Kidney (tissue), 14 donors: ENCODE measurements around the gene PLEKHH2. TPM values are rescaled to one million over a fixed set of nuclear protein-coding genes. Genes with fewer than 3 reads are reported as not detected.

Experiments used
- DNase-seq, 5 donors: peaks; one replicate each; pipeline ENCODE4 v3.0.0-alpha.2; 2013 to 2020
- FAIRE-seq: peaks from 2 replicates; lab custom pipeline; 2012; peaks lifted over from hg19 to GRCh38; lab: Jason Lieb, UNC
- H3K27ac ChIP-seq, 2 donors: one replicate each; pipeline ENCODE4 v1.7.0; 2013; ENCODE audit warnings: low read depth in 2 of 2, low read length in 2 of 2, inconsistent platforms in 1 of 2
- H3K27me3 ChIP-seq: one replicate; pipeline ENCODE4 v1.7.1; 2013; ENCODE audit warnings: low read length, inconsistent platforms; ENCODE audit not compliant: control insufficient read depth, insufficient read depth
- H3K36me3 ChIP-seq, 3 donors: one replicate each; pipeline versions ENCODE4 v1.7.0 to v1.7.1; 2013; ENCODE audit warnings: low read length in 3 of 3, control low read depth in 1 of 3, inconsistent platforms in 1 of 3; ENCODE audit not compliant: insufficient read depth in 3 of 3, control insufficient read depth in 2 of 3
- H3K4me1 ChIP-seq, 3 donors: one replicate each; pipeline versions ENCODE4 v1.7.0 to v1.7.1; 2013; ENCODE audit warnings: low read length in 3 of 3, inconsistent platforms in 1 of 3, low read depth in 1 of 3; ENCODE audit not compliant: control insufficient read depth in 2 of 3, insufficient read depth in 2 of 3
- H3K4me3 ChIP-seq, 3 donors: one replicate each; pipeline versions ENCODE4 v1.7.0 to v1.8.1; 2013; ENCODE audit warnings: low read length in 3 of 3, control low read depth in 1 of 3, inconsistent platforms in 1 of 3
- H3K9ac ChIP-seq, 3 donors: one replicate each; pipeline versions ENCODE4 v1.7.0 to v1.7.1; 2013; ENCODE audit warnings: low read length in 3 of 3, control low read depth in 1 of 3, inconsistent platforms in 1 of 3
- H3K9me3 ChIP-seq, 3 donors: one replicate each; pipeline versions ENCODE4 v1.7.0 to v1.7.1; 2013; ENCODE audit warnings: low read length in 3 of 3, control low read depth in 1 of 3, inconsistent platforms in 1 of 3; ENCODE audit not compliant: control insufficient read depth in 2 of 3, insufficient read depth in 1 of 3
- CTCF ChIP-seq: IDR thresholded peaks from 3 replicates; pipeline ENCODE4 v1.5.1; 2012; ENCODE audit warnings: mild to moderate bottlenecking, moderate library complexity, borderline replicate concordance; ENCODE audit not compliant: insufficient read depth; ENCODE audit errors: extremely low read depth
- intact Hi-C: fragments of 100-400 bp; cut with DNase I; formaldehyde crosslinking; loops from one replicate; pipeline ENCODE4 v1.11.1; 2022
- polyA plus RNA-seq: library from polyadenylated mRNA; stranded (reverse); fragments of 350-450 nt; fragmentation: Illumina TruSeq; extraction: RNeasy Lipid Tissue Mini Kit (QIAGEN cat#74804); gene quantifications from one replicate; pipeline ENCODE4 v1.2.3, GENCODE V29; 2014; ENCODE audit warnings: low read depth, low replicate concordance; ENCODE audit not compliant: insufficient read depth
- total RNA-seq: library from RNA; stranded (reverse); fragmentation: NEBNext Ultra II Directional; extraction: Animal tissue kit (Norgen Biotek cat#: 25700); gene quantifications from one replicate; pipeline ENCODE4 v1.2.1, GENCODE V29; 2021
- donor health status: control.
- donor health status: control.
- donor health status: control.
- donor health status: control.
- donor health status: control.
- donor health status: DM: yes; HTN: yes; CAD: no.
- donor health status: Normal renal cell carcinoma (clear cell type).

The PLEKHH2 gene
- total and polyA plus RNA-seq, 2 donors from 2014 or later = 4.3 to 25.0 TPM

GRCh38 chr2:43803113-43803512 is 166.1 kb downstream of the PLEKHH2 start:
- no peak for FAIRE-seq
- H3K4me3 ChIP-seq = no peak overlapping the region
- no peak overlapping the region for H3K27ac ChIP-seq
- H3K4me1 ChIP-seq = no peaks in the 10 kb centered on the region
- intact Hi-C loops = no loop called here
- H3K36me3 ChIP-seq = peaks cover 0 to 5% (median 5%) of the 10 kb centered on the region in 3 donors
- TF ChIP-seq CTCF = no peak
- H3K9ac ChIP-seq = no peak overlapping the region
- no peaks in the 10 kb centered on the region for H3K27me3 ChIP-seq
- H3K9me3 ChIP-seq = no peaks in the 10 kb centered on the region
- DNase-seq = no peak

GRCh38 chr2:43806719-43807031 is 169.6 kb downstream of the PLEKHH2 start:
- peaks cover 2 to 13% (median 5%) of the 10 kb centered on the region in 3 donors for H3K36me3 ChIP-seq
- FAIRE-seq (no peak), DNase-seq (no peak)
- H3K27me3 ChIP-seq = no peaks in the 10 kb centered on the region
- H3K9ac ChIP-seq = no peak overlapping the region
- no peaks in the 10 kb centered on the region for H3K4me1 ChIP-seq
- H3K9me3 ChIP-seq = no peaks in the 10 kb centered on the region
- TF ChIP-seq CTCF = no peak
- intact Hi-C loops = no loop called here
- H3K4me3 ChIP-seq = no peak overlapping the region
- H3K27ac ChIP-seq = no peak overlapping the region

- no peaks in the 10 kb centered on the region for H3K4me1 ChIP-seq
- H3K27me3 ChIP-seq = no peaks in the 10 kb centered on the region
- peaks cover 2 to 7% (median 3%) of the 10 kb centered on the region in 3 donors for H3K36me3 ChIP-seq
- H3K4me3 ChIP-seq = no peak overlapping the region
- no peak for TF ChIP-seq CTCF
- intact Hi-C loops = no loop called here
- DNase-seq = no peak
- H3K27ac ChIP-seq = no peak overlapping the region
- H3K9ac ChIP-seq = no peak overlapping the region
- no peak for FAIRE-seq
- no peaks in the 10 kb centered on the region for H3K9me3 ChIP-seq
Measured at GRCh38 chr2:43810452-43810851, 173.4 kb downstream of the PLEKHH2 start.

GRCh38 chr2:43810888-43811287 is 173.8 kb downstream of the PLEKHH2 start:
- Histone ChIP-seq H3K9ac (no peak overlapping the region), H3K4me1 (no peaks in the 10 kb centered on the region), H3K4me3 (no peak overlapping the region), H3K9me3 (no peaks in the 10 kb centered on the region), H3K27ac (no peak overlapping the region), H3K36me3 (peaks cover 2 to 7% (median 2%) of the 10 kb centered on the region in 3 donors), H3K27me3 (no peaks in the 10 kb centered on the region)
- intact Hi-C loops = no loop called here
- no peak for DNase-seq
- FAIRE-seq = no peak
- TF ChIP-seq CTCF = no peak
